CD4-positive, alpha-beta T cell treated with Interleukin-6 at 100 ng/mL for 8 hours (primary cell): ENCODE data around the gene GABRD.

Experiments used
- DNase-seq: peaks from one replicate; pipeline ENCODE4 v3.0.0-alpha.2; 2020; ENCODE audit warnings: mixed read lengths, low spot score

The GABRD gene

DNA sequence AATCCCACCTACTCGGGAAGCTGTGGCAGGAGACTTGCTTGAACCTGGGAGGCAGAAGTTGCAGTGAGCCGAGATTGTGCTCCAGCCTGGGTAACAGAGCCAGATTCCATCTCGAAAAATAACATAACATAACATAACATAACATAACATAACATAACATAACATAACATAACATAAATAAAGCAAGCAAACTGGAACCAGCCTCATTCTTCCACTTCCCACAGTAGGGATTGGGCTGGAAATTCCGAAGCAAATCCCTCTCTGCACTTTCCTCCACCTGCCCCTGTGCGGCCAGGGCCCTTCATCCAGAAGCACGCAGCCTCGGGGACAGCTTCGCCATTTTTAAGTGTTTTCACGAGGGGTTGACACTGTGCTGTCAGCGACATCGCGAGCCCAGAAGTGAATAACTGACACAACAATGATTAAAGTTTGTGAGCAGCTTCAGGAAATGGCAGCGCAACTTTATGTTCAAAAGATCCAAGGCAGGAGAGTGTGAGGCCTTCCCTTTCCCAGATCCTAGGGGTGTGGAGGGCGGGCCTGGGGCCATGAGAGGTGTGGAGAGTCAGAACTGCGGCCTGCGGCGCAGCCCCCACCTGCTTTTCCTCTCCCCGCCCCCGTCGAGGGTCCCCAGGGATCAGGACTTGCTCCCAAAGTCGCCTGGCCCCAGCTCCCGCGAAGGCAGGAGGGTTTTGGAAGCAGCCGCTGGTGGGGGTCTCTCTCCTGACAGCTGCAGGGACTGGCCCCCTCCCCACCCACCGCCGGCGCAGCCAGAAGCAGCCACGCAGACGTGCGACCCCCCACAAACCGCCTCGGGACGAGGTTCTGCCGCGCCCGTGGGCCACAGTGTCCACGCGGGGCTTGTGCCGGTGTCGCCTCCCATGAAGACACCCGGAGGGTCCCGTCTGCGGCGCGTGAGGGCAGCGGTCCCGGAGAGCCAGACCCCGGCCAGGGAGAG, 651 bp upstream of the GABRD start:
- no peak for DNase-seq

DNA sequence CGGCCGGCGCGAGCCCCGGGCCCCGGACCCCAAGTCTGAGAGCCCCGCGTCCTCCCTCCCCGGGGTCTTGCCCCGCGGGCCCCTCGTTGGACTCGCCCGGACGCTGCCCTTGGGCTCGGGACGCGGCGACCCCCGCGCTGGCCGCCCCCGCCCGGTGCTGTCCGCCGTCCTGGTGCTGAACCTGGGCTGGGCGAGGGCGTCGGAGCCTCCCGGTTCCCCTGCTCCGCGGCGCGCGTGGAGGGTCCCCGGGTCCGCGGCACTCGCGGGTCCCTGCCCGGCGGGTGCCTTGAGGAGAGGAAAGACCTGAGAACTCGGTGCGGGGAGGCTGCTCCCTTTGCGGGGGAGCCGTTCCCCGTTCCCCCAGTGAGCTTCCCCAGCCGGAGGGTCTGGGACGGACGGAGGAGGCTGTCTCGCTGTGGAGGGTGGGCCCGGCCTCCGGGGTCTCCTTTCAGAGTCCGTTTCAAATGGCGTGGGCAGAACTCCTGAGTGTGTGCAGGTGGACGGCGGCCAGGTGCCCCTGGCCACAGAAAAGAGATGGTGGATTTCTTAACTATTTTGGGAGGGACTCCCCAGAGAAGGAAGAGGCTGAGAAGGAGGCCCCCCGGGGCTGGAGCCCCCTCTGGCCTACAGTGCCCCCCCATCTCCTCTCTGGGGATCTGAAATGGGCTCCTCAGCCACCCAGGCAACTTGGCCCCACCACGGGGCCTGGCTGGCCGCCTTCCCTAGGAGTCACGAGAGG, 595 bp downstream of the GABRD start:
- DNase-seq = no peak

DNA sequence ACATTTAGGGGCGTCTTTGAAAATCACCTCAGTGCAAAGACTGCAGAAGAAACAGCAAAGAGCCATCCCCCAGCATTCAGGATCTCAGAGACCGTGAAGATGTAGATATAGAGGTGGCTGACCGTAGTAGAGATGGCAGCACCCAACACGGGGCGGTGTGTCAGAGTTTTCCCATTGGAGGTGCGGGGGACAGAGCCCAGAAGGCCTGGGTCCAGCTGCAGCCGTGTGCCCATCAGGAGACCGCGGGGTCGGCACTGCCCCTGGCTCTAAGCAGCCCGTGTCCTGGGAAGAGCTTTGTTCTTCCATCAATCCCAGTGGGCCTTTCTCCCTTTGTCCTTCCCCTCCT, 1.1 kb downstream of the GABRD start:
- no peak for DNase-seq

DNA sequence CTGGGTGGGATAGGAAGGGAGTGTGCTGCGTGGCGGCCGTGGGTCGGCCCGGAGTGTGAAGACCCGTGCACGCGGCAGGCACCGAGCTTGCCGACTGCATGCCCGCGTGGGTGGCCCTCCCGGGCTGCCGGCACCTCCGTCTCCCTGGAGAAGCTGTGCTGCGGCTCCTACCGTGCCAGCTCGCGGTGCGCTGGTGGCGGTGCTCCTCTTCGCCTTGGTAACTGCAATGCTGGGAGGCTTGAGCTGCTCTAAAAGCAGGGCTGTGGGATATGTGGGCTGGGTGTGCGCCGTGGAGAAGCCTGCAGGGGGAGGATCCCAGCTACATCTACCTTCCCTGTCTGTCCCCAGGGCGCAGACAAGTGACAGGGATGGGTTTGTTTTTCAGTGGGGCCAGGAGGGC, 2.4 kb downstream of the GABRD start:
- no peak for DNase-seq

DNA sequence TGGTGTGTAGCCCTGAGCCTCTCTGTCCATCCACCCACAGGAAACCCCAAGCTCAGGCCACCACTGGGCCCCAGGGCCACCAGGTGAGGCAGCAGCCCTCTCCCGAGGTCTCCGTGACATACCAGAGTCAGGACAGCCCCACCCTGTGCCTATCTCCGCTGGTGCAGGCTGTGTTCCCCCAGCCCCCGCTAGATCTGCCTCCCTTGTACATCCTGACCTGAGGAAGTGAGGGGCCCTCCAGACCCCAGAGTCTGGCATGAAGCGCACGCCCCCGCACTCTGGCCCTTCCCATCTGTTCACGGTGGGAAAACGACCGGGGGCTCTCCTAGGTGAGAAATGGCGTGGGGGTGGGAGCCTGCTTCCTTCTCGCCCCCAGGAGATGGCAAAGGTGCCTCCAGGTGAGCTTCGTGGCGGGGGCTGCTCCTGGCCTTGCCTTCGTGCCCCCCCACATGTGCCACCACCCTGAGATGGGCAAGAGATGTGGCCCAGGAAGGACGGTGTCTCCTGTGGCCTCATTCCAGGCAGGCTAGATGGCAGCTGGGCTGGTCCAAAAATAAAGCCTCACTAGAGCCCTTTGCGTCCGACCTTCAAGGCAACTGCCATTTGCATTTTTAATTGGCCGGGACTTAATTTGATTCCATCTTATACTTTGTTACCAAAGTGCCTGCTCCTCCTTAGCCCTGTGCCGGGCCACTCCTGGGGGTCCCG, 3.1 kb downstream of the GABRD start:
- no peak for DNase-seq

DNA sequence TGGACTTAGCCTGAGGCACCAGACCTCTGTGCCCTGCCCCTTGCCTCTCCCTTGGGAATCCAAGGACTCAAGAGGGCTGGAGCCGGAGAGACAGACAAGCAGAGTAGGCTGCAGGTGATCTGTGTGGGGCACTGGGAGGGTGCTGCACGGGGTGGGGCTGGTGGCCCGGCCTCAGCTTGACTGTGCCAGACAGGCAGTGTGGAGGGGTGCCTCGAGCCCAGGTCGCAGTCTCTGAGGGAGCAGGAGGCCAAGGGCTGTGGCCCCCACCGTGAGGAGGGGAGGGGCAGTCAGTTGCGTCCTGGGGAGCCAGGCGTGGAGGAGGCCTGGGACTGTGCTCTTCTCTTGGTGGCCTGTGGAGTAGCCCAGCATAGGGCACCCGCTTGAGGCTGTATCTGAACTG, 4.0 kb downstream of the GABRD start:
- no peak for DNase-seq

DNA sequence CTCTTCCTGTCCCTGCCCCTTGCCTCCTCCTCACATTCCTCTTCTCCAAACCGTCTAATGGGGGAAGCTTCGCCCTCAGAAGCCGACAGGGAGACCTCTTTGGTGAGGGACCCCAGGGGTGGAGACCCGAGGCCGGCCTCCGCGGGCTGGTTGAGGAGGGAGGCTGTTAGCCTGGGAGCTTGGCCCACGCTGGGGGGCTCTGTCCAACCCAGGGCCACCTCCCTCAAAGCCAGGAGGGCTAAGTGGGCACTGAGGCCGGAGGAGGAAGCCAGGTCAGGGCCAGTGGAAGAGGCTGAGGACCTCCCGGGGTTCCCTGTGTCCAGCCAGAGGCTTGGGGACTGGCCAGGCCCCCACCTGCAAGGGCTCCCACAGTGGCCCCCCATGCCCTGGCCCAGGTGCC, 5.3 kb downstream of the GABRD start:
- DNase-seq = no peak

DNA sequence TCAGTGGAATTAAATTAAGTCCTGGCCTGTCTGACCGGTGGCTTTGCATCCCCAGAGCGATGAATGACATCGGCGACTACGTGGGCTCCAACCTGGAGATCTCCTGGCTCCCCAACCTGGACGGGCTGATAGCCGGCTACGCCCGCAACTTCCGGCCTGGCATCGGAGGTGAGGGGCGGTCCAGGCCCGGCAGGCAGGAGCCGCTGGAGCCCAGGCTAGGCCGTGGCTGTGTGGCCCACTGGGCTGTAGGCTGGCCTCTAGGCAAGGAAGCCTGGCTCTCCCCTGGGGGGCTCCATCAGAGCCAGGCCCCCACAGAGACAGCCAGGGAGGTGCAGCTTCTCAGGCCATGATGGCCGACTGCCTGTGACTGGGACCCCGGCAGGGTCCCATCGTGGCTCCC, 5.7 kb downstream of the GABRD start:
- DNase-seq = no peak

DNA sequence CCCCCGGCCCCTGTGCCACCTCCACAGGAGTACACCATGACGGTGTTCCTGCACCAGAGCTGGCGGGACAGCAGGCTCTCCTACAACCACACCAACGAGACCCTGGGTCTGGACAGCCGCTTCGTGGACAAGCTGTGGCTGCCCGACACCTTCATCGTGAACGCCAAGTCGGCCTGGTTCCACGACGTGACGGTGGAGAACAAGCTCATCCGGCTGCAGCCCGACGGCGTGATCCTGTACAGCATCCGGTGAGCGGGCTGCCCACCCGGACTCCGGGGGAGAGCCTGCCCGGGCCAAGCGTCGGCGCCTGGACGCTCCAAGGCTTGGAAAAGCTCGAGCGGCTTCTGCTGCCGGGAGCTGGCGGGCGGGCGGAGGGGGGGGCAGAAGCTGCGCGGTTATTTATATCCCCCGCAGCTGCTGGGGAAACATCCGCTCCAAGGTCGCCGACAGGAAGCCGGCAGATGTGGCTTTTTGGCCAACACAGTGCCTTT, 6.4 kb downstream of the GABRD start:
- no peak for DNase-seq

DNA sequence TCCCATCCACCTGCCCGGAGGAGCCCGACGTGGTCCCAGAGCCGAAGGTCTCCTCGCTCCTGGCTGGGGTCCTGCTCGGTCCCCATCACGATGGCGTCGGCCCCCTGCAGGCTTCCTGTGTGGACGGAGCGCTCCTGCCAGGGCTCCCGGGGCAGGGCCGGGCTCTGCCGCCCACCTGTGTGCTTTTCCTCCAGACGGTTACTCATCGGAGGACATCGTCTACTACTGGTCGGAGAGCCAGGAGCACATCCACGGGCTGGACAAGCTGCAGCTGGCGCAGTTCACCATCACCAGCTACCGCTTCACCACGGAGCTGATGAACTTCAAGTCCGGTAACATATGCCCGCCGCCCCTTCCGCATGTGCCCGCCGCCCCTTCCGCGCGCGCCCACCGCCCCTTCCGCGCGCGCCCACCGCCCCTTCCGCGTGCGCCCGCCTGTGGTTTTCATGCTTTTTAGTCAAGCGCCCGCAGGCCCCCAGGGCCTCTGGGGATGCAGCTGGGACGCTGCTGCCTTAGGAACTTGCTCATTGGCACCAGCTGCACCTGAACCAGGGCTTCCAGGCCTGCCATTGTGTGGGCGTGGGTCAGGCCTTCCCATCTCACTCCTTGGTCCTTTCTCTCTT, 8.9 kb downstream of the GABRD start:
- DNase-seq = no peak

DNA sequence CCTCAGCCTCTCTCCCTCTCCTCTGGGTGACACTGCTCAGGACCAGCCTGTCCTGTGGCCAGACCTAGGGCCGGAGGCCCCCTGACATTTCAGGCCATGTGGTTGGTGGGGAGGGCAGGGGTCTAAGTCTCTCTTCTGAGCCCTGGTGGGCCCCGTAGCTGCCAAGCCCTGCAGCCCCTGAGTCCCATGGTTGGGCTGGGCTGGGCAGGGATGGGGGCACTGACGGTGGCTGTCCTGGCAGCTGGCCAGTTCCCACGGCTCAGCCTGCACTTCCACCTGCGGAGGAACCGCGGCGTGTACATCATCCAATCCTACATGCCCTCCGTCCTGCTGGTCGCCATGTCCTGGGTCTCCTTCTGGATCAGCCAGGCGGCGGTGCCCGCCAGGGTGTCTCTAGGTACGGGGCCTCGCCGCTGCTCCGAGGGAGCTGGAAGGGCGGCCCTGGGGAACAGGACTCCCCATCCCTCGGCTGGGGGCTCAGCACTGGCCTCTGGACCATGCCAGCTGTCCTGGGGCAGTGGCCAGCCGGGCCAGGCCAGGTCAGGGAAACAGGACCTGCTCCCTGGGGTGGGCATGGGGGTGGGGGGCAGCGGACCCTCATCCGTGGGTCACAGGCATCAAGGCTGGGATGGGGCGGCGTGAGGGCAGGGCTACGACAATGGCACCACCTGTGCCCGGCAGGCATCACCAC, 9.9 kb downstream of the GABRD start:
- DNase-seq = no peak

DNA sequence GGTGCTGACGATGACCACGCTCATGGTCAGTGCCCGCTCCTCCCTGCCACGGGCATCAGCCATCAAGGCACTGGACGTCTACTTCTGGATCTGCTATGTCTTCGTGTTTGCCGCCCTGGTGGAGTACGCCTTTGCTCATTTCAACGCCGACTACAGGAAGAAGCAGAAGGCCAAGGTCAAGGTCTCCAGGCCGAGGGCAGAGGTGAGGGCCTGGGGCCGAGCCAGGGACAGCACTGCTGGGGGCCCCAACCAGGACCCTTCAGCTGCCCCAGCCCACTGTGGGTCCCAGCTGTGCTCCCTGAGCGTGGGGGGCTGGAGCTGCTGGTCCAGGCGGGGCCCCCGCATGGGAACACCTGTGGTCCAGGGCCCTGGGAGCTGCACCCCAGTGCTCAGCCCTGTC, 10.4 kb downstream of the GABRD start:
- DNase-seq = no peak

DNA sequence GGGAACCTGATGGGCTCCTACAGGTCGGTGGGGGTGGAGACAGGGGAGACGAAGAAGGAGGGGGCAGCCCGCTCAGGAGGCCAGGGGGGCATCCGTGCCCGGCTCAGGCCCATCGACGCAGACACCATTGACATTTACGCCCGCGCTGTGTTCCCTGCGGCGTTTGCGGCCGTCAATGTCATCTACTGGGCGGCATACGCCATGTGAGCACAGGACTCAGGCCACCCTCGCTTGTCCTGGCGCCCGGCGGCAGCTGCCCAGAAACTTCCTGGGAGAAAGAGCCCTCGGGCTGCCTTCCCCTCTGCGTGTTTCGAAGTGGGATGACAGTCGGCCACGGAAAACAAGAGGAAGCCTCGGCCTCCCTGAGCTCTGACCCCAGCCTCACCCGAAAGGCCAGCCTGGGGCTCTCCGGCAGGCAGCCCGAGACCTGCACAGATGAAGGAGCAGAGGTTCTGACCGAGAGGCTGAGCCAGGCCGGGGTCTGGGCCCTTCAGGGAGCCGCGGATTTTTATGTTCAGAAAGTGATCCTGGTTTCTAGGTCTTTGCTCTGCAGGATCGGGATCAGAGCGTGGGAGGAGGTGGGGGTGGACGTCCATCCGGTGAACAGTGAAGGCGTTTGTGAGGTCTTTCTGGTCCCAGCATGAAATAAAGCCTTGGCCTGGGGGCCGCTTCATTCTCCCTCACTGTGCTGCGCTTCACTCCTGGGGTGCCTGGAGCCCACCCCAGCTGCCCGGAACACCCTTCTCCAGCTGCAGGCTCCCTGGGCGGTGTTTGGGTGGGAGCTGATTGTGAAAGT, 11.1 kb downstream of the GABRD start:
- no peak for DNase-seq

DNA sequence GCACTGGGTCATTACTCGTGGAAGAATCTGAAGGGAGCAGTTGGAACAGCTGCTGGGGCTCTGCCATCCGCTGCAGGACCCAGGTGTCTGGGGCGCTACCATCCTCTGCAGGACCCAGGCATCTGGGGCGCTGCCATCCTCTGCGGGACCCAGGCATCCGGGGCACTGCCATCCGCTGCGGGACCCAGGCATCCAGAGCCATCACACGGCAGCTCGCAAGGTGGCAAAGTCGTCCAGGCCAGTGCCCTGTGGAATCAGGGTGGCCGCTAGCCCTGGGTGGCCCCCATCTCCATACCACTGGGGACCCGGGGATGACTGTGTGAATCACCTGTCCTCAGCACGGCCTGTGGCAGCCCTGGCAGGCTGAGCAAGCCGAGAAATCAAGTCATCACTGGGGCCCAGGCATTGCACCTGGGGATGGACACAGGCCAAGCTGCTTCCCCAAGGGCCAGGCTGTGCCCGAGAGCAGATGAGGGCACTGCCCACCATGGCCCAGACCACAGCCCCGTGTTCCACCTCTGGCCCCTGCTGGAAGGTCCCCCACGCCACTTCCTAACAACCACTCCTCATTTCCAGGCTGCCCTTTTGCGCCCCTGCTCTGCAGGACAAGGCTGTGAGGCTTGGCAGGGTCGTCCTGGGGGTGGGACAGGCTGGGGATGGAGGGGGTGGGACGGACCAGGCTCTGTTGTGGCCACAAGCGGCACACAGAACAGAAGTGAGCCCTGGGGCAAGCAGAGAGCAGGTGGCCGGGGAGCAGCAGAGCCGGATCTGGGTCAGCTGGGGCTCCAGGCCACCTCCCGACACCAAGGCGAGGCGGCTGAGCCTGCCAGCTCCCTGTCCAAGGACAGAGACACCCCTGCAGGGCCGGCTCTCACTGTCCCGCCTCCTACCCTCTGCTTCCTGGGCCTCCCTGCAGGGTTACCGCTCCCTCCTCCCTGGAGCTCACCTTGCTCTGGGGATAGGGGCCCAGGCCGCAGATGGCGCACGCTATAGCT, 12.7 kb downstream of the GABRD start:
- no peak for DNase-seq

DNA sequence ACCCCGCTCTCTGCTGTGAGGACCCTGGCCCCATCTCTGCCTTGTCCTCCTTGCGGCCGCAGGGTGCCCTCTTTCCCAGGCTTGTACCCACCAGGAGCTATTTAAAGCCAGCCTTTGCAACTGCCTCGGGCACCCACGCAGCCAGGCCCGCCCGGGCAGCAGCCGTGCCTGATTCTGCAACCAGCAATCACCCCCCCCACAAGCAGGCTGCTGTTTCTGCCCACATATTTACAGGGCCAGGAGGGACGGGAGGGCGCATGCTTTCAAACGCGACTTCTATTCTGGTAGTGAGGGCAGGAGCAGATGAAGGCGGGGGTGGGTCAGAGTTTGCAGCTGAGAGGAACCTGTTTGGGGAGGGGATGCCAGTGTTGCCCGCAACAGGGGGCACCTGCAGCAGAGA, 13.6 kb downstream of the GABRD start:
- DNase-seq = no peak

DNA sequence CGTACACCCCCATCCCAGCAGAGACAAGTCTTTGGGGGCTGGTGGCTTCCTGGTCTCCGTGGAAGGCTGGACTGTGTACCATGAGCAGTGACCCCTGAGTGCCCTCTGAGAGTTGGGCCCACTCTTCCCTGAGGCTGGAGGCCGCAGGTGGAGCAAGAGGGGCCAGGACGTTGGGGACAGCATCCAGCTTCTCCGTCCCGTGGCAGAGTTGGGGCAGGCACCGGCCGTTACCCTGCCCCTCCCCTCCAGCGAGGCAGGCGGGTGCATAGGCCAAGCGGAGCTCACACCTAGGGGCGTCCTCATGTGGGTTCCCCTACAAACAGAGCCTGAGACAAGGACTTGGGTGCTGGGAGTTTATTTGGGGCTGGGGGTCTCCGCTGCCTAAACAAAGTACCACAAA, 14.0 kb downstream of the GABRD start:
- DNase-seq = no peak

DNA sequence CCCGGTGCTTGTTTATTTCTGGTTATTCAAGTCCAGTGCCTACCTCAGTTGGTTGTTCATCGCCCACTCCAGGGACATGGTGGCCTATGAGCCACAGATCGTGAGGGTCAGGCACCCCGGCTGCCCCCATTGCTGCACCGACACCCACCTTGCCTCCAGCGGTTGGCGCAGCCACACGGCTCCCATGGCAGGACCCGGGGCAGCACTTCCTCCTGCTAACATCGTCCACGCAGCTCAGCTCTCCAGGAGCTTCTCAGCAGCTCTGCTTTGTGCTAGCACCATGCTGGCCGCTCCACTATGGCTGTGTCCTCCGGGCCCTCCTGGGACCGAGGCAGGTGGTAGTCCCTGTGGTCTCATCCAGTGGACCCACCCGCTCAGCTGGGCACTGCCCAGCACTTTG, 17.1 kb downstream of the GABRD start:
- DNase-seq = no peak

DNA sequence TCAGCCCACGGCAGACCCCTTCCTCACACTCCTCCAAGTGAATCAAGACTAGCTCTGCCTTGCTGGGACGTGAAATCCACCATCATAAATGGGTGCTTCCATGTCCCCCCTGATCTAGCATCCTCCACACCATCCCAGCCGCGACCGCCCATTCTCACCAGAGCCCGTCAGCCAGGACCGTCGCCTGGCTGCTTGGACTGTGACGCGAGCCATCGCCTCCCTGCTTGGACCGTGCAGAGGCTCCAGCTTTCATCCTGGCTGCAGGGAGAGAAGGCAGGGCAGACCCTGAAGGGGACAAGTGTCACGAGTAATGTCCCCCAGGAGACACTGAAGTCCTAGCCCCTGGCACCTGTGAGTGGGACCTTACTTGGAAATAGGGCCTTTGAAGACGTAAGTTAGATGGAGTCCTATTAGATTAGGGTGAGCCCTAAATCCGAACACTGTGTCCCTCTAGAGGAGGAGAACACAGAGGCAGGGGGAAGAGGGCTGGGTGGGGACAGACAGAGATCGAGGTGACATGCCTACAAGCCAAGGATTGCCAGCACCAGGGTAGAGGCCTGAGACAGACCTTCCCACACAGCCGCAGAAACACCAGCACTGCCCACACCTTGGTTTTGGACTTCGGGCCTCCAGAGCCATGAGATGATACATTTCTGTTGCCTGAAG, 18.3 kb downstream of the GABRD start:
- DNase-seq = no peak

DNA sequence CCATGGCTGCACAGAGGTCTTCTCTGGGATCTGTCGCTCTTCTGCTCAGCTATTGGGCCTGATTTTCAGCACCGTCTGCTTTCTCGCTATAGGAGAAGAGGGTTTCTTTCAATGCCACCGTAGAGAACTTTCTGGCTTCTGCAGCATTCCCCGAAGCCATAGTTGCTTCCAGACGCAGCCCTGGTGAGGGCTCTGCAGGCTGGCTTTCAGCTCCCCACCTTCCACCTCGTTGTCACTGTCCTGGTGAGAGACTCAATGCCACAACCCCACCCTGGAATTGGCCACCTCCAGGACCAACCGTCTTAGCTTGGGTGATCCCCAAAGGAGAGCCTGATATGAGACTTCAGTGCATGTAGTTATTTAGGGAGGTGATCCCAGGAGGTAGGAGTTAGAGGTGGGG, 19.1 kb downstream of the GABRD start:
- DNase-seq = no peak
